K562 (cell line): ENCODE results near the gene TMEM187. TPM values are rescaled to one million over a fixed set of nuclear protein-coding genes. Genes with fewer than 3 reads are reported as not detected.

Experiments used
- AFF1 ChIP-seq, 2 experiments: fragments of 450-650 bp; IDR thresholded peaks; 2 replicates each; pipeline ENCODE4 v1.6.1; 2018; ENCODE audit warnings: mild to moderate bottlenecking in 2 of 2, low read depth in 1 of 2; ENCODE audit not compliant: partially characterized antibody in 2 of 2
- ATF3 ChIP-seq, 2 experiments: fragments of 450-650 bp in 1 of 2; sonication (generic) in 1 of 2; formaldehyde crosslinking in 1 of 2; IDR thresholded peaks in 1 of 2; conservative IDR thresholded peaks in 1 of 2; 2 replicates each; pipeline versions ENCODE4 v1.6.1 to v1.8.1; 2016 to 2023; ENCODE audit warnings: mild to moderate bottlenecking in 2 of 2, moderate library complexity in 2 of 2, inconsistent platforms in 1 of 2, missing genetic modification reagents in 1 of 2
- CBFB ChIP-seq: sonication (generic); formaldehyde crosslinking; IDR thresholded peaks from 2 replicates; pipeline ENCODE4 v1.4.0; 2020; ENCODE audit warnings: mild to moderate bottlenecking, missing genetic modification reagents
- COPS2 ChIP-seq: fragments of 450-650 bp; conservative IDR thresholded peaks from 2 replicates; pipeline ENCODE4 v1.6.1; 2016; ENCODE audit warnings: mild to moderate bottlenecking, moderate library complexity
- CREM ChIP-seq: IDR thresholded peaks from 2 replicates; pipeline ENCODE4 v1.6.1; 2014; ENCODE audit warnings: antibody characterized with exemption, low read depth
- FOS ChIP-seq: IDR thresholded peaks from 3 replicates; pipeline ENCODE4 v1.6.1; 2011; ENCODE audit not compliant: insufficient read length; ENCODE audit errors: extremely low read depth
- HMGN3 ChIP-seq: IDR thresholded peaks from 2 replicates; pipeline ENCODE4 v1.6.1; 2011; ENCODE audit warnings: borderline replicate concordance, low read depth, mild to moderate bottlenecking, mixed read lengths, low read length; ENCODE audit not compliant: insufficient read length; ENCODE audit errors: extremely low read depth
- HOXB6 ChIP-seq: fragments of 250-450 bp; sonication (Bioruptor Pico); IDR thresholded peaks from 2 replicates; pipeline ENCODE4 v1.5.1; 2022; ENCODE audit warnings: mild to moderate bottlenecking, borderline replicate concordance
- MXI1 ChIP-seq: IDR thresholded peaks from 2 replicates; pipeline ENCODE4 v1.6.1; 2011; ENCODE audit warnings: low read depth, mild to moderate bottlenecking, improper control_type of control experiment, low read length
- PHF8 ChIP-seq: fragments of 200-600 bp; sonication (generic); IDR thresholded peaks from 2 replicates; pipeline ENCODE4 v1.6.1; 2012; ENCODE audit warnings: mixed run types, mild to moderate bottlenecking, inconsistent platforms, low read length, moderate library complexity, borderline replicate concordance
- PURB ChIP-seq: sonication (generic); formaldehyde crosslinking; IDR thresholded peaks from 2 replicates; pipeline ENCODE4 v1.9.0; 2021; ENCODE audit warnings: low read depth, mild to moderate bottlenecking, missing genetic modification reagents
- SETDB1 ChIP-seq: IDR thresholded peaks from one replicate; pipeline ENCODE4 v1.6.1; 2012; ENCODE audit warnings: low read length, control low read depth, inconsistent platforms
- STAT5B ChIP-seq: fragments of 250-450 bp; sonication (Bioruptor Pico); IDR thresholded peaks from 2 replicates; pipeline ENCODE4 v1.8.0; 2021; ENCODE audit warnings: mild to moderate bottlenecking, inconsistent platforms
- SUPT5H ChIP-seq: fragments of 450-650 bp; IDR thresholded peaks from 2 replicates; pipeline ENCODE4 v1.6.1; 2016
- ZNF143 ChIP-seq: sonication (generic); formaldehyde crosslinking; IDR thresholded peaks from 2 replicates; pipeline ENCODE4 v1.9.0; 2022; ENCODE audit warnings: mild to moderate bottlenecking, missing genetic modification reagents
- ZNF431 ChIP-seq: sonication (generic); formaldehyde crosslinking; IDR thresholded peaks from 2 replicates; pipeline ENCODE4 v1.8.0; 2022; ENCODE audit warnings: mild to moderate bottlenecking, missing genetic modification reagents
- ZNF717 ChIP-seq: fragments of 250-450 bp; sonication (Bioruptor Pico); IDR thresholded peaks from 2 replicates; pipeline ENCODE4 v1.5.0; 2021
- polyA plus RNA-seq, 8 experiments: library from polyadenylated mRNA; depleted of rRNA in 4 of 8; stranded (reverse) in 5 of 8; unstranded in 3 of 8; fragments of >200 nt; fragmentation: Nextera tagmentation in 2 of 8; fragmentation: Illumina TruSeq in 1 of 8; extraction: Ambion mirVana in 2 of 8; extraction: Trizol in 1 of 8; gene quantifications; 2 replicates each; pipeline versions ENCODE4 v1.2.1 to v1.2.3, GENCODE V29; 2011 to 2014; ENCODE audit warnings: inconsistent platforms in 1 of 8, missing spikeins in 1 of 8
- total RNA-seq, 7 experiments: library from RNA; depleted of rRNA in 6 of 7; stranded (reverse); fragments of >200 nt in 6 of 7; fragmentation: Illumina TruSeq in 2 of 7; extraction: Trizol in 2 of 7; gene quantifications; 2 replicates each; pipeline versions ENCODE4 v1.2.1 to v1.2.3, GENCODE V29; 2011 to 2021; ENCODE audit warnings: low replicate concordance in 1 of 7
- TF ChIP-seq, protein P1 (sequence below): fragments of 250-450 bp; sonication (Bioruptor Pico); IDR thresholded peaks from 2 replicates; pipeline ENCODE4 v1.4.0; 2020; ENCODE audit warnings: mild to moderate bottlenecking, moderate library complexity
- TF ChIP-seq, protein P2 (sequence below): sonication (generic); formaldehyde crosslinking; IDR thresholded peaks from 2 replicates; pipeline ENCODE4 v1.8.0; 2022; ENCODE audit warnings: missing genetic modification reagents, mild to moderate bottlenecking, moderate library complexity, borderline replicate concordance

Gene TMEM187
- total and polyA plus RNA-seq, 9 of the 15 experiments (the other 6 are each of a cell fraction or from before 2014, with no cell fraction given), result 0.13 to 6.4 (median 1.6) TPM

DNA sequence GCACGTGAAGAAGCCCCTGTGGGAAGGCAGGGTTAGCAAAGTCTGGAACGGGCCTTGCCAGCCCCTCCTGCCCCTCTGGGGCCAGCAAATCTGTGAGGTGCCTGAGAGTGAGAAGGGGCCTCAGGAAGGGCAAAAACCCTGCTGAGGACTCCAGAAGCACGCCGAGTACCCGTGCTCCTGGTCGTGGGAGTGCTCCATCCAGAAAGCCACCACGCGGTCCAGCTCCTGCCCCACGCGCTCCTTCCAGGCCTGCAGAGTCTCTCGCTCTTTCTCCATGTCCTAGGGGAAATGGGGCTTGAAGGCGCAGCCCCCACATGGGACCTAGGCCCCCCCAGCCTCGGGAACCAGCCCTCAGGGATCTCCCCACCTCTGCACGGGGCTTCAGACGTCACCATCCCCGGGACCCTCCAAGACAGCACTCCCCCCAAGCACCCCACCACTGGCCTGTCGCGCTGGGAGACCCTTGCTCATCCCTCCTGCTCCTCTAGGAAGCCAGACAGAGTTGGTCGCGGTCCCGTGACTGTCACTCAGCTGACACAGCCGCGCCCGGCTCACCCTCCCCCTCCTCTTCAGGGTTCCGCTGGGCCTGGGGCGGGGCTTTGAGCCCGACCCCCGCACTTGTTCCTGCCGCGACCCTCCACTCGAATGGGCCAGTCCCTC, 28.3 kb upstream of the TMEM187 start, which contains the start of gene RENBP (continued):
- TF ChIP-seq HMGN3 (peak; percentile 58), CREM (peak; percentile 32; the same call in 1 of the 2 replicates), ZNF143 (CRISPR knock-in tag) (no peak), FOS (no peak), PURB (no peak), SUPT5H (no peak), COPS2 (no peak), HOXB6 (CRISPR knock-in tag) (no peak), AFF1 (IDR thresholded peaks at IDR 0.05; ENCODE audit: low read depth in 1 of 2, partially characterized antibody in 2 of 2) (peak in 1 of 2 experiments; percentile 31), STAT5B (CRISPR knock-in tag) (no peak), SETDB1 (no peak), PHF8 (peak; percentile 36; the same call in 1 of the 2 replicates), ZNF431 (CRISPR knock-in tag) (no peak), MXI1 (no peak), ZNF717 (CRISPR knock-in tag) (no peak), CBFB (CRISPR knock-in tag) (no peak), ATF3 (IDR thresholded peaks at IDR 0.05) (no peak), ATF3 (CRISPR knock-in tag; conservative IDR thresholded peaks at IDR 0.05) (no peak)
- TF ChIP-seq, protein P1, sequence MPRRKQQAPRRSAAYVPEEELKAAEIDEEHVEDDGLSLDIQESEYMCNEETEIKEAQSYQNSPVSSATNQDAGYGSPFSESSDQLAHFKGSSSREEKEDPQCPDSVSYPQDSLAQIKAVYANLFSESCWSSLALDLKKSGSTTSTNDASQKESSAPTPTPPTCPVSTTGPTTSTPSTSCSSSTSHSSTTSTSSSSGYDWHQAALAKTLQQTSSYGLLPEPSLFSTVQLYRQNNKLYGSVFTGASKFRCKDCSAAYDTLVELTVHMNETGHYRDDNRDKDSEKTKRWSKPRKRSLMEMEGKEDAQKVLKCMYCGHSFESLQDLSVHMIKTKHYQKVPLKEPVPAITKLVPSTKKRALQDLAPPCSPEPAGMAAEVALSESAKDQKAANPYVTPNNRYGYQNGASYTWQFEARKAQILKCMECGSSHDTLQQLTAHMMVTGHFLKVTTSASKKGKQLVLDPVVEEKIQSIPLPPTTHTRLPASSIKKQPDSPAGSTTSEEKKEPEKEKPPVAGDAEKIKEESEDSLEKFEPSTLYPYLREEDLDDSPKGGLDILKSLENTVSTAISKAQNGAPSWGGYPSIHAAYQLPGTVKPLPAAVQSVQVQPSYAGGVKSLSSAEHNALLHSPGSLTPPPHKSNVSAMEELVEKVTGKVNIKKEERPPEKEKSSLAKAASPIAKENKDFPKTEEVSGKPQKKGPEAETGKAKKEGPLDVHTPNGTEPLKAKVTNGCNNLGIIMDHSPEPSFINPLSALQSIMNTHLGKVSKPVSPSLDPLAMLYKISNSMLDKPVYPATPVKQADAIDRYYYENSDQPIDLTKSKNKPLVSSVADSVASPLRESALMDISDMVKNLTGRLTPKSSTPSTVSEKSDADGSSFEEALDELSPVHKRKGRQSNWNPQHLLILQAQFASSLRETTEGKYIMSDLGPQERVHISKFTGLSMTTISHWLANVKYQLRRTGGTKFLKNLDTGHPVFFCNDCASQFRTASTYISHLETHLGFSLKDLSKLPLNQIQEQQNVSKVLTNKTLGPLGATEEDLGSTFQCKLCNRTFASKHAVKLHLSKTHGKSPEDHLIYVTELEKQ, result no peak
- TF ChIP-seq, protein P2, sequence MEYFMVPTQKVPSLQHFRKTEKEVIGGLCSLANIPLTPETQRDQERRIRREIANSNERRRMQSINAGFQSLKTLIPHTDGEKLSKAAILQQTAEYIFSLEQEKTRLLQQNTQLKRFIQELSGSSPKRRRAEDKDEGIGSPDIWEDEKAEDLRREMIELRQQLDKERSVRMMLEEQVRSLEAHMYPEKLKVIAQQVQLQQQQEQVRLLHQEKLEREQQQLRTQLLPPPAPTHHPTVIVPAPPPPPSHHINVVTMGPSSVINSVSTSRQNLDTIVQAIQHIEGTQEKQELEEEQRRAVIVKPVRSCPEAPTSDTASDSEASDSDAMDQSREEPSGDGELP (CRISPR knock-in tag), result peak; percentile 92
